Measurements from ENCODE around the gene GPBP1L1. TPM values are rescaled to one million over a fixed set of nuclear protein-coding genes. Genes with fewer than 3 reads are reported as not detected.
A peak's percentile ranks its signal among the peaks of the same experiment; 100 is the strongest.
"Not testable (repeated sequence)": the region's sequence is repeated elsewhere in the genome, so short reads cannot be mapped to it uniquely, and the experiment has no call there.

The GPBP1L1 gene
- total RNA-seq (2014; rRNA removed; shearing (Covaris generic)), result 94.9 and 108 TPM in 2 replicates

- in situ Hi-C loops (cut with HindIII; ENCODE audit: low sequenced_read_pairs), result no loop called here
- DNase-seq (ENCODE audit: low spot score), result peak; percentile 98
Measured at GRCh38 chr1:45686288-45687013, at the start of gene GPBP1L1. TSS of gene GPBP1L1 (minus strand) at chr1:45686533. CDS start at chr1:45659087, 27,446 bp downstream.

- in situ Hi-C loops (cut with HindIII; ENCODE audit: low sequenced_read_pairs), result no loop called here
- no peak for DNase-seq (ENCODE audit: low spot score)
Measured at GRCh38 chr1:45730780-45731319, 44.5 kb upstream of the GPBP1L1 start.

- in situ Hi-C loops (cut with HindIII; ENCODE audit: low sequenced_read_pairs), result no loop called here
Measured at GRCh38 chr1:45730075-45730779, 43.9 kb upstream of the GPBP1L1 start.

GRCh38 chr1:45726007-45726406, 39.7 kb upstream of the GPBP1L1 start:
- DNase-seq (ENCODE audit: low spot score); in situ Hi-C loops (cut with HindIII; ENCODE audit: low sequenced_read_pairs): not testable (repeated sequence)

More at GRCh38 chr1:45730075-45730779, 43.9 kb upstream of the GPBP1L1 start:
- no peak for DNase-seq (ENCODE audit: low spot score)

GRCh38 chr1:45723248-45723930, 37.1 kb upstream of the GPBP1L1 start:
- DNase-seq (ENCODE audit: low spot score), result no peak
- in situ Hi-C loops (cut with HindIII; ENCODE audit: low sequenced_read_pairs), result no loop called here

- DNase-seq (ENCODE audit: low spot score), result no peak
- in situ Hi-C loops (cut with HindIII; ENCODE audit: low sequenced_read_pairs), result no loop called here
Measured at GRCh38 chr1:45722809-45723208, 36.5 kb upstream of the GPBP1L1 start.

GRCh38 chr1:45721207-45721606, 34.9 kb upstream of the GPBP1L1 start:
- in situ Hi-C loops (cut with HindIII; ENCODE audit: low sequenced_read_pairs), result no loop called here
- DNase-seq (ENCODE audit: low spot score), result no peak

- DNase-seq (ENCODE audit: low spot score), result peak; percentile 90
Measured at GRCh38 chr1:45718289-45718688, 32.0 kb upstream of the GPBP1L1 start.

GRCh38 chr1:45717386-45717785, 31.1 kb upstream of the GPBP1L1 start:
- in situ Hi-C loops (cut with HindIII; ENCODE audit: low sequenced_read_pairs); DNase-seq (ENCODE audit: low spot score): not testable (repeated sequence)

More at GRCh38 chr1:45718289-45718688, 32.0 kb upstream of the GPBP1L1 start:
- in situ Hi-C loops (cut with HindIII; ENCODE audit: low sequenced_read_pairs), result no loop called here

GRCh38 chr1:45716700-45717099, 30.4 kb upstream of the GPBP1L1 start:
- DNase-seq (ENCODE audit: low spot score), result no peak
- in situ Hi-C loops (cut with HindIII; ENCODE audit: low sequenced_read_pairs), result no loop called here

GRCh38 chr1:45713711-45714110, 27.4 kb upstream of the GPBP1L1 start:
- in situ Hi-C loops (cut with HindIII; ENCODE audit: low sequenced_read_pairs), result no loop called here
- DNase-seq (ENCODE audit: low spot score), result no peak

GRCh38 chr1:45704637-45705036, 18.3 kb upstream of the GPBP1L1 start:
- in situ Hi-C loops (cut with HindIII; ENCODE audit: low sequenced_read_pairs), result no loop called here
- no peak for DNase-seq (ENCODE audit: low spot score)

GRCh38 chr1:45694823-45695222, 8.5 kb upstream of the GPBP1L1 start:
- in situ Hi-C loops (cut with HindIII; ENCODE audit: low sequenced_read_pairs), result no loop called here
- no peak for DNase-seq (ENCODE audit: low spot score)

GRCh38 chr1:45693811-45694210, 7.5 kb upstream of the GPBP1L1 start:
- in situ Hi-C loops (cut with HindIII; ENCODE audit: low sequenced_read_pairs); DNase-seq (ENCODE audit: low spot score): not testable (repeated sequence)

- DNase-seq (ENCODE audit: low spot score), result peak; percentile 88
- in situ Hi-C loops (cut with HindIII; ENCODE audit: low sequenced_read_pairs), result no loop called here
Measured at GRCh38 chr1:45687754-45688740, 1.7 kb upstream of the GPBP1L1 start, which contains the start of gene TMEM69. TSS of gene TMEM69 (plus strand) at chr1:45688181. CDS start at chr1:45691069, 2,888 bp downstream.

GRCh38 chr1:45687014-45687753, 851 bp upstream of the GPBP1L1 start:
- peak; percentile 99 for DNase-seq (ENCODE audit: low spot score)
- in situ Hi-C loops (cut with HindIII; ENCODE audit: low sequenced_read_pairs), result no loop called here

GRCh38 chr1:45686015-45686287, 382 bp downstream of the GPBP1L1 start:
- in situ Hi-C loops (cut with HindIII; ENCODE audit: low sequenced_read_pairs), result no loop called here
- peak; percentile 65 for DNase-seq (ENCODE audit: low spot score)

Measured in G401 (cell line).